Measurements from ENCODE around the gene ATG4B.

DNA sequence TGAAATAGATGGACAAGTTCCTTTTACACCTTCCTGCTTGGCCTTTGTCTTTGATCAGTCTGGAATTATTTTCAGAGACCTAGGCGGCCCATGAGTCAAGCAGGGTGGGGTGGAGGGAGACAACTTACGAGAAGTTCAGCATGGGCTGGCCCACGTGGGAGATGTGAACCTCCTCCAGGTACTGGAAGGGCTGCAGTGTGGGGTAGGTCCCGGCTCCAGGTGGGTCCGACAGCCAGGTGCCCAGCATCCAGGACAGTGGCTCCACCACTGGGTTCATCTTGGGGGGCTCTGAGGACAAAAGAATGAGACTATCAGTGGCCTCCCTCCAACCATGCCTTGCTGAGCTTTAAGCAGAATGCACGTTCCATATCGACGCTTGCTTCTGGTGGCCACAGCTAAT is 31.3 kb upstream of the ATG4B start:
- TF ChIP-seq BHLHE40 (IDR thresholded peaks at IDR 0.05; ENCODE audit: low read depth, low read length) (no peak), MXI1 (IDR thresholded peaks at IDR 0.05; ENCODE audit: borderline replicate concordance, low read depth, low read length) (no peak), NFE2L2 (IDR thresholded peaks at IDR 0.05; ENCODE audit: low read depth, low read length) (no peak), POLR2A (IDR thresholded peaks at IDR 0.05; ENCODE audit: low read depth, low read length) (no peak), SMC3 (IDR thresholded peaks at IDR 0.05; ENCODE audit: low read depth, low read length) (no peak), CHD1 (IDR thresholded peaks at IDR 0.05; ENCODE audit: low read depth, low read length) (no peak), RAD21 (IDR thresholded peaks at IDR 0.05; ENCODE audit: low read length) (no peak), CEBPB (IDR thresholded peaks at IDR 0.05; ENCODE audit: low read depth, low read length) (no peak), USF2 (IDR thresholded peaks at IDR 0.05; ENCODE audit: low read depth, low read length) (no peak)
- TF ChIP-seq, protein P1, sequence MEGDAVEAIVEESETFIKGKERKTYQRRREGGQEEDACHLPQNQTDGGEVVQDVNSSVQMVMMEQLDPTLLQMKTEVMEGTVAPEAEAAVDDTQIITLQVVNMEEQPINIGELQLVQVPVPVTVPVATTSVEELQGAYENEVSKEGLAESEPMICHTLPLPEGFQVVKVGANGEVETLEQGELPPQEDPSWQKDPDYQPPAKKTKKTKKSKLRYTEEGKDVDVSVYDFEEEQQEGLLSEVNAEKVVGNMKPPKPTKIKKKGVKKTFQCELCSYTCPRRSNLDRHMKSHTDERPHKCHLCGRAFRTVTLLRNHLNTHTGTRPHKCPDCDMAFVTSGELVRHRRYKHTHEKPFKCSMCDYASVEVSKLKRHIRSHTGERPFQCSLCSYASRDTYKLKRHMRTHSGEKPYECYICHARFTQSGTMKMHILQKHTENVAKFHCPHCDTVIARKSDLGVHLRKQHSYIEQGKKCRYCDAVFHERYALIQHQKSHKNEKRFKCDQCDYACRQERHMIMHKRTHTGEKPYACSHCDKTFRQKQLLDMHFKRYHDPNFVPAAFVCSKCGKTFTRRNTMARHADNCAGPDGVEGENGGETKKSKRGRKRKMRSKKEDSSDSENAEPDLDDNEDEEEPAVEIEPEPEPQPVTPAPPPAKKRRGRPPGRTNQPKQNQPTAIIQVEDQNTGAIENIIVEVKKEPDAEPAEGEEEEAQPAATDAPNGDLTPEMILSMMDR (conservative IDR thresholded peaks at IDR 0.05; ENCODE audit: low read depth, low read length): no peak
